Measurements from ENCODE around the gene ZFC3H1. TPM values are rescaled to one million over a fixed set of nuclear protein-coding genes. Genes with fewer than 3 reads are reported as not detected.

ZFC3H1 gene
- total and polyA plus RNA-seq, 8 donors = 4.9 to 574 (median 112) TPM

DNA sequence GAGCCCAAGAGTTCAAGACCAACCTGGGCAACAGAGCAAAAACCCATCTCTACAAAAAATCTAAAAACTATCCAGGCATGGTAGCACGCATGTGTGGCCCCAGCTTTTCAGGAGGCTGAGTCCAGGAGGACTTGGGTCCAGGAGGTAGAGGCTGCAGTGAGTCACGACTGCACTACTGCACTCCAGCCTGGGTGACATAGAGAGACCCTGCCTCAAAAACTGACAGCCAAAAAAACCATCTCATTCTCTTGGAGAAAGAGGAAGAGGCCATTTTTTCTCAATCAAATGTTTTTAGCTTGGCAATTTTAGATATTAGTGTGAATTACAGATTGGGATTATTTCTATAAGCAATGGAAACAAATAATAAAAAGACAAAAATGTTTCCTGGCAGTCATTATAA, 38.2 kb downstream of the ZFC3H1 start:
- H3K4me1 ChIP-seq = peaks cover 0 to 15% (median 0%) of the 10 kb centered on the region in 4 donors
- no peaks in the 10 kb centered on the region for H3K27me3 ChIP-seq
- intact Hi-C loops (cut with DNase I; ENCODE audit: low total_unique reads) = no loop called here
- WGBS, 5 donors = 89 to 98% (median 94%) methylated on average over 2 of the region's 2 CpGs
- DNase-seq = no peak
- H3K9me3 ChIP-seq = no peaks in the 10 kb centered on the region
- TF ChIP-seq EP300 (IDR thresholded peaks at IDR 0.05) = no peak
- no peak overlapping the region for H3K4me3 ChIP-seq
- peaks cover 59 to 100% (median 98%) of the 10 kb centered on the region in 4 donors for H3K36me3 ChIP-seq
- no peak overlapping the region for H3K27ac ChIP-seq

DNA sequence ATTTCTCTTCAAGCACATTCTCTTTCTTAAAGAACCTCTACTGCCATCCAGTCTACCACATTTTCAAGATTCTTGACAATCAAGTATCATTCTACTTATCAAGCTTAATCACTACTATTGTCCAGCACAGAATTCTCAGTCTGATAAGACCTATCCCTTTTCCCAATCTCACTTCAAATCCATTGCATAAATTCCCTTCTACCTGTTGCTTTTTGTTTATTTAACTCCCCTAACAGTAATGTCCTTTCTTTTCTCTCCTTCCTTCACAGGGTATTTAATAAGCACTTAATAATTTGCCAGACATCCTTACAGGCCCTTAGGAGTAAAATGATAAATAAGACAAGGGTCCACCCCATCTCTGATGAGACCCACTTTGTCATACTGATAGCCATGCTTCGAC, 41.7 kb downstream of the ZFC3H1 start:
- intact Hi-C loops (cut with DNase I; ENCODE audit: low total_unique reads) = no loop called here
- no peak overlapping the region for H3K4me3 ChIP-seq
- peaks cover 53 to 100% (median 98%) of the 10 kb centered on the region in 4 donors for H3K36me3 ChIP-seq
- H3K27ac ChIP-seq = no peak overlapping the region
- WGBS, 5 donors = 95 to 100% (median 96%) methylated on average over 1 of the region's 1 CpG
- TF ChIP-seq EP300 (IDR thresholded peaks at IDR 0.05) = no peak
- TF ChIP-seq, protein P1, sequence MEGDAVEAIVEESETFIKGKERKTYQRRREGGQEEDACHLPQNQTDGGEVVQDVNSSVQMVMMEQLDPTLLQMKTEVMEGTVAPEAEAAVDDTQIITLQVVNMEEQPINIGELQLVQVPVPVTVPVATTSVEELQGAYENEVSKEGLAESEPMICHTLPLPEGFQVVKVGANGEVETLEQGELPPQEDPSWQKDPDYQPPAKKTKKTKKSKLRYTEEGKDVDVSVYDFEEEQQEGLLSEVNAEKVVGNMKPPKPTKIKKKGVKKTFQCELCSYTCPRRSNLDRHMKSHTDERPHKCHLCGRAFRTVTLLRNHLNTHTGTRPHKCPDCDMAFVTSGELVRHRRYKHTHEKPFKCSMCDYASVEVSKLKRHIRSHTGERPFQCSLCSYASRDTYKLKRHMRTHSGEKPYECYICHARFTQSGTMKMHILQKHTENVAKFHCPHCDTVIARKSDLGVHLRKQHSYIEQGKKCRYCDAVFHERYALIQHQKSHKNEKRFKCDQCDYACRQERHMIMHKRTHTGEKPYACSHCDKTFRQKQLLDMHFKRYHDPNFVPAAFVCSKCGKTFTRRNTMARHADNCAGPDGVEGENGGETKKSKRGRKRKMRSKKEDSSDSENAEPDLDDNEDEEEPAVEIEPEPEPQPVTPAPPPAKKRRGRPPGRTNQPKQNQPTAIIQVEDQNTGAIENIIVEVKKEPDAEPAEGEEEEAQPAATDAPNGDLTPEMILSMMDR (IDR thresholded peaks at IDR 0.05) = no peak
- no peak for TF ChIP-seq POLR2AphosphoS5 (IDR thresholded peaks at IDR 0.05)
- no peak for TF ChIP-seq POLR2A (IDR thresholded peaks at IDR 0.05)
- H3K9me3 ChIP-seq = no peaks in the 10 kb centered on the region
- no peaks in the 10 kb centered on the region for H3K27me3 ChIP-seq
- DNase-seq = no peak
- peaks cover 0 to 11% (median 0%) of the 10 kb centered on the region in 4 donors for H3K4me1 ChIP-seq

DNA sequence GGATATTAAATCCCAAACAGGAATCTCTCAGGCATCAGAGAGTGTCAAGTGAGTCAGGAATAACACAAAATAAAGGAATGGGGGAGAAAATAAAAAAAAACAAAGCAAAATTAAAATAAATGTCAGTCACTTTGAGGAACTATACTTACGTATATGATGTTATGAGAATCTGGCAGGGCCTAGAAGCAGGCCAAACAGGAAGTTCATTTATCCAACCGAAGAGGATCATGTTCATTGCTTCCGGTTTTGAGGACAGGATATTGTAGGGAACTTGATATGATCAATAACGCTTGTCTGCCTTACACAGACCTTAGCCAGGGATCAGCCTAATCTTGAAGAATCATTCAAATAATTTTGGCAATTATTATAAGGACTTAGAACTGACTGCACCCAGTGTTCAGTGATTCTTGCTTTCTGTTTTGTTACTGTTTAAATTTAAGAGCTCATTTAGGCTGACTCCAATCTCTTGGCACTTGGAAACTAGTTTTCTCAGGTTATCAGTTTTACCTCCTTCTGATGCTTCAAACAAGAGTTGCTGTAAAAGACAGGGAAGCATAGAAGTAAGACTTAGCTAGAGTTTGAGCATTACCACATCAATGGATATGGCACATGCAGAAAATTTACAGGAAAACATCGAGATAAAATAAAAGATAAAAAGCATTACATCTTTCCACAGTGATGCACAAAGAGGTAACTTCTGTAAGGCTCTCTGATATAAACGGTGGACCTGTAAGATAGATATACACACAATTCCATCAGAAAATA, 53.4 kb downstream of the ZFC3H1 start:
- Histone ChIP-seq H3K27me3 (no peaks in the 10 kb centered on the region), H3K36me3 (peaks cover 39 to 97% (median 95%) of the 10 kb centered on the region in 4 donors), H3K4me1 (peaks cover 0 to 1% (median 0%) of the 10 kb centered on the region in 4 donors), H3K27ac (no peak overlapping the region), H3K4me3 (no peak overlapping the region), H3K9me3 (no peaks in the 10 kb centered on the region)
- no peak for DNase-seq
- no peak for TF ChIP-seq POLR2AphosphoS5 (IDR thresholded peaks at IDR 0.05)
- no peak for TF ChIP-seq POLR2A (IDR thresholded peaks at IDR 0.05)
- TF ChIP-seq, protein P1 (IDR thresholded peaks at IDR 0.05) = no peak
- no peak for TF ChIP-seq EP300 (IDR thresholded peaks at IDR 0.05)
- intact Hi-C loops (cut with DNase I; ENCODE audit: low total_unique reads) = no loop called here
- 65 to 78% (median 70%) methylated on average over 6 of the region's 6 CpGs for WGBS, 5 donors

DNA sequence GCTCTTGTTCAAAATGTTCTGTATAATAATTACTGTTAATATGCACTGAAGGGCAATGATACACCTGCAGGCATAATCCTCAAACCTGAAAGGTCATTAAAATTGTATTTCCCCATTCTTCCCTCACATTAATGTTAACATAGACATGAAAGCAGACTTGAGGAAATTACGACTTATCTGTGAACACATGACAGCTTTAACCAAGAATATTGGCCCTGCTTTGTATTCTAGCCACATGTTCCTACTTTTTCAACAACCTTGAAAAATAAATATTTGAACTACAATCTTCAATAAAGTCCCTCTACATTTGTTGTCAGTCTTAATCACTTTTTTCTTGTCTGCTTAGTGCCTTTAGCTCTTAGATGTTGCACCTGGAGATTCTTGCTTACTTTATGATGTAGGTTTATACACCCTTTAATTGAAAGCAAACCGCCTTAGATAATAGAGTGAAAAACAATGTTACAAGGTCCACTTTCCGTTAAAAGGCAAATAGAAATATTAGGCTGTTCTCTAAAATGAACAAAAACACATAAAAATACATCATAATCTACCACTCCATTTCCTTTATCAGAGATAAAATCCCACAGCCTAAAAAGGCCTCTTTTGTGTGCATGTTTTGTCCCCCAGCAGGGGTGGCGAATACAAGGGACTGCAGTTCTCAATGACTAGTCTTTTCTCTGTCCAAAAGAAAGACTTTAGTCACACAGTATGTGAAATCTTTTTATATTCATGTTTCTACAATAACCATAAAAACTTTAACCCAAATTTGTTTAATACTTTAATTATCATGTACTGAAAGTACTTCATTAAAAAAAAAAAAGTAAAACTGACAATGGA, 55.9 kb downstream of the ZFC3H1 start:
- H3K27me3 ChIP-seq = no peaks in the 10 kb centered on the region
- 49 to 60% (median 55%) methylated on average over 4 of the region's 4 CpGs for WGBS, 5 donors
- no peaks in the 10 kb centered on the region for H3K9me3 ChIP-seq
- peak in 1 of 2 donors; percentile 14 for DNase-seq
- H3K36me3 ChIP-seq = peaks cover 22 to 73% (median 70%) of the 10 kb centered on the region in 4 donors
- H3K27ac ChIP-seq = no peak overlapping the region
- H3K4me3 ChIP-seq = no peak overlapping the region
- peaks cover 0 to 5% (median 0%) of the 10 kb centered on the region in 4 donors for H3K4me1 ChIP-seq
- intact Hi-C loops (cut with DNase I; ENCODE audit: low total_unique reads) = no loop called here
- TF ChIP-seq EP300 (IDR thresholded peaks at IDR 0.05) (no peak), POLR2AphosphoS5 (IDR thresholded peaks at IDR 0.05) (no peak), POLR2A (IDR thresholded peaks at IDR 0.05) (no peak)
- TF ChIP-seq, protein P1 (IDR thresholded peaks at IDR 0.05) = no peak

All from stomach (tissue), 9 donors.